ENCODE data around the gene KCNQ1OT1. TPM values are rescaled to one million over a fixed set of nuclear protein-coding genes. Genes with fewer than 3 reads are reported as not detected.

KCNQ1OT1 gene
- total RNA-seq, 1 experiment from 2014 or later, result 1.3 TPM

DNA sequence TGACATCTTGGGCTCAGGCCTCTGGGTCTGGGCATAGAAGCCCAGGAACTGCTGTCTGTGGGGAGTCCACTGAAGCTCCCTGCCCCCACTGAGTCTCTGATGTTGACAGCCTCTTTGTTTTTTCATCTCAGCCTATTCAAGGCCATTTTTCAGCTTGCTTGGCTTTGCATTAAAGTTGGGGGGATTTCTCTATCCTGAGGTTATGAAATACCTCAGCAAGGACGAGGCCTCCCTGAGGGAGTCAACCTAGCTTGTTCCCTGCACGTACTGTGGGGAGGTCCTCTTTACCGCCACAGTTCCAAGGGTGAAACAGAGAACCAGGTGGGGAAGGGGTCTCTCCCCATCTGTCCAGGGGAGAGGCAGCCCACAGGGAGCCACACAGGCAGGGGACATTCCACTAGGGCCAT lies 8.4 kb downstream of the KCNQ1OT1 start:
- TF ChIP-seq, protein P1, sequence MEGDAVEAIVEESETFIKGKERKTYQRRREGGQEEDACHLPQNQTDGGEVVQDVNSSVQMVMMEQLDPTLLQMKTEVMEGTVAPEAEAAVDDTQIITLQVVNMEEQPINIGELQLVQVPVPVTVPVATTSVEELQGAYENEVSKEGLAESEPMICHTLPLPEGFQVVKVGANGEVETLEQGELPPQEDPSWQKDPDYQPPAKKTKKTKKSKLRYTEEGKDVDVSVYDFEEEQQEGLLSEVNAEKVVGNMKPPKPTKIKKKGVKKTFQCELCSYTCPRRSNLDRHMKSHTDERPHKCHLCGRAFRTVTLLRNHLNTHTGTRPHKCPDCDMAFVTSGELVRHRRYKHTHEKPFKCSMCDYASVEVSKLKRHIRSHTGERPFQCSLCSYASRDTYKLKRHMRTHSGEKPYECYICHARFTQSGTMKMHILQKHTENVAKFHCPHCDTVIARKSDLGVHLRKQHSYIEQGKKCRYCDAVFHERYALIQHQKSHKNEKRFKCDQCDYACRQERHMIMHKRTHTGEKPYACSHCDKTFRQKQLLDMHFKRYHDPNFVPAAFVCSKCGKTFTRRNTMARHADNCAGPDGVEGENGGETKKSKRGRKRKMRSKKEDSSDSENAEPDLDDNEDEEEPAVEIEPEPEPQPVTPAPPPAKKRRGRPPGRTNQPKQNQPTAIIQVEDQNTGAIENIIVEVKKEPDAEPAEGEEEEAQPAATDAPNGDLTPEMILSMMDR (IDR thresholded peaks at IDR 0.05; ENCODE audit: unreplicated experiment), result no peak
- no TSS peak for BruUV-seq (replicated peaks)
- H3K4me1 Mint-ChIP-seq (ENCODE audit: insufficient read depth, unreplicated experiment), result peaks cover 16% of the 10 kb centered on the region
- no peak overlapping the region for H3K4me3 Mint-ChIP-seq (ENCODE audit: unreplicated experiment)
- POLR2A ChIA-PET, result interaction anchor here (0.9 kb wide), 1 partner anchor 16 kb away, joined by 4 read pairs; no protein-coding TSS in a partner anchor
- DNase-seq (ENCODE audit: unreplicated experiment), result no peak
- no peak overlapping the region for H3K27ac Mint-ChIP-seq (ENCODE audit: low read depth, unreplicated experiment)
- H3K27me3 Mint-ChIP-seq (ENCODE audit: insufficient read depth, unreplicated experiment), result no peaks in the 10 kb centered on the region
- CTCF ChIA-PET, result interaction anchor here (0.6 to 1.4 kb wide), 2 partner anchors 159 to 196 kb away, joined by 3 to 5 read pairs; no protein-coding TSS in a partner anchor
- intact Hi-C loops (cut with micrococcal nuclease), result no loop called here
- H3K9me3 Mint-ChIP-seq (ENCODE audit: unreplicated experiment), result no peaks in the 10 kb centered on the region
- H3K36me3 Mint-ChIP-seq (ENCODE audit: insufficient read depth, unreplicated experiment), result no peaks in the 10 kb centered on the region

DNA sequence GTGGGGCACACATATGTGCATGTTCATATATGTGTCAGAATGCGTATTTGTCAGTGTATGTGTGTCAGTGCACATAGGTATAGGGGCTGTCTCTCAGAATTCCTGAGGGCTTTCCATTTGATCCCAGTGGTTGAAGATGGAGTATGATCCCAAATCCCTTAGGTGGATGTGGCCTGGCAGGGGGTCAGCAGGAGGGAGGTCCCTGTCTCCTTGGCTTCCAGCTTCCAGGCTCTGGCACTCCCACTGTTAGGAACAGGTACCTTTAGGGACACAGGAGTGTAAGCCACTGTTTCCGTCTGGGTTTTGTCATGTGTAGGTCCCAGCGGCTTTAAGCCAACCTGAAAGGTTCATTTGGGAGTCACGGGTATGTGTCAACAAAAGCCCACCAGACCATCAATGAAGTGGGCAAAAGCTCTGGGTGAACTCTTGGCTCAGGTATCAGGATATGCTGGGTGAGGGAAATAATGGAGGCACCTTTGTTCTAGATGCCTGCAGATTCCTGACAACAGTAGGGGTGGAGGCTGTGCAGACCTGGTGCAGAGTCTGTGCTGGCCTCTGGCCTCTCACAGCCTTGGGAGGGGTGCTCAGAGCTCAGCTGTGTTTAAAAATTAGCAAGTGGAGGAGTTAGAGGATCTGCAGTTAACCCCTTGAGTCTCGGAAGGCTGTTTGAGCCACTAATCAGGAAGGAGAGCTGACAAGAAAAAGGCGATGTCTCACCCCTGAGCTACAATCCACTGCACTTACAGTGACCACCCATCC lies 9.0 kb downstream of the KCNQ1OT1 start:
- Mint-ChIP-seq H3K36me3 (ENCODE audit: insufficient read depth, unreplicated experiment) (no peaks in the 10 kb centered on the region), H3K4me1 (ENCODE audit: insufficient read depth, unreplicated experiment) (peaks cover 16% of the 10 kb centered on the region), H3K4me3 (ENCODE audit: unreplicated experiment) (no peak overlapping the region), H3K27ac (ENCODE audit: low read depth, unreplicated experiment) (peak overlapping the region; percentile 32), H3K9me3 (ENCODE audit: unreplicated experiment) (no peaks in the 10 kb centered on the region), H3K27me3 (ENCODE audit: insufficient read depth, unreplicated experiment) (no peaks in the 10 kb centered on the region)
- CTCF ChIA-PET, result interaction anchor here (0.5 to 1.4 kb wide), 4 partner anchors 134 to 197 kb away, joined by 3 to 5 read pairs (median 4); no protein-coding TSS in a partner anchor
- BruUV-seq (replicated peaks), result no TSS peak
- TF ChIP-seq, protein P1 (IDR thresholded peaks at IDR 0.05; ENCODE audit: unreplicated experiment), result no peak
- no peak for DNase-seq (ENCODE audit: unreplicated experiment)
- intact Hi-C loops (cut with micrococcal nuclease), result no loop called here
- POLR2A ChIA-PET, result interaction anchor here (0.6 to 0.9 kb wide), 3 partner anchors 9 to 85 kb away, joined by 3 to 4 read pairs (median 4); partner anchors contain the start of gene KCNQ1OT1

DNA sequence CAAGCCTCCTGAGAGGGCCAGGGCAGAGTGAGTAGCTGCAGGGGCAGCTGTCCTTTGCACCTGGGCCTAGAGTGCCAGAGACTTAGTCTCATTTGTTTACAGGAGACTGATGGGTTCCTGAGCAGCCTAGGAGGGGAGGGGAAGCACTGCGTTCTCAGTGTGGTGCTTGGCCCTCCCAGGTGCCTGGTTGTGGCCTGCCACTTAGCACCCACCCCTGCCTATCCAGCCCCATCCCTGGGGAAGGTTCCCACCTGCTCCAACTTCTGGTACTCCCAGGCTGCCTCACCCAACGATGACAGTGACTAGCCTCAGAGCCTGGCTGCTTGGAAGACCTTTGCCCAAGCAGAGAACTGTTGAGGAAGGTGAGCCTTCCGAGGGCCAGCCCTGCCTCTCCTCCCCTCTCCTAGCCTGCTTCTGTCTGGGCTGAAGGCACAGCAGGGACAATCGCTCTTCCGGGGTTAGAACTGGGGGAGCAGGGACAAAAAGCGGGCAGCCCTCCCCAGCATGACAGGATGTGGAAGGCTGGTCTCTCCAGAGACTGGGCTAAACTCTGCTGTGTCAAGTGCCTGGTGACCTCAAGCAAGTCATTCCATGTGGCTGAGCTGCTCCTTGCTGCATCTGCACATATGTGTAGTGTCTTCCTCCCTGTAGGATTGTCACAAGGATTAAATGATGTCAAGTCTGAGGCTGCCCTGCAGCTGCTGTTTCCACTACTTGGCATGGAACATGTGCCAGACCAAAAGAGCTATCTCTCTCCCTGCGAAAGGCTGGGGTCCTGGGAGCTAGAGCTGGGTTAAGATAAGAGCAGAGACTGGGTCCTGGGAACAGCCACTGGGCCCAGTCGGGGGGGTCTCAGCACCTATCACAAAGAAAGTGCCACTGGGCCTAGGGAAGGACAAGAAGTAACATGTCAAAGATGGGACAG lies 9.9 kb downstream of the KCNQ1OT1 start:
- H3K4me1 Mint-ChIP-seq (ENCODE audit: insufficient read depth, unreplicated experiment), result peaks cover 12% of the 10 kb centered on the region
- TF ChIP-seq, protein P1 (IDR thresholded peaks at IDR 0.05; ENCODE audit: unreplicated experiment), result no peak
- H3K27ac Mint-ChIP-seq (ENCODE audit: low read depth, unreplicated experiment), result peak overlapping the region; percentile 32
- no peaks in the 10 kb centered on the region for H3K36me3 Mint-ChIP-seq (ENCODE audit: insufficient read depth, unreplicated experiment)
- intact Hi-C loops (cut with micrococcal nuclease), result no loop called here
- ChIA-PET CTCF (interaction anchor here (0.5 to 1.4 kb wide), 6 partner anchors 17 to 198 kb away, joined by 3 to 4 read pairs (median 3); no protein-coding TSS in a partner anchor), POLR2A (interaction anchor here (0.6 kb wide), 2 partner anchors 10 to 81 kb away, joined by 3 to 4 read pairs; partner anchors contain the start of gene KCNQ1OT1)
- BruUV-seq (replicated peaks), result no TSS peak
- H3K9me3 Mint-ChIP-seq (ENCODE audit: unreplicated experiment), result no peaks in the 10 kb centered on the region
- no peak overlapping the region for H3K4me3 Mint-ChIP-seq (ENCODE audit: unreplicated experiment)
- DNase-seq (ENCODE audit: unreplicated experiment), result no peak
- H3K27me3 Mint-ChIP-seq (ENCODE audit: insufficient read depth, unreplicated experiment), result no peaks in the 10 kb centered on the region
